Left lobe of liver (tissue), 2 donors: Measurements from ENCODE around the gene GPR78. TPM values are rescaled to one million over a fixed set of nuclear protein-coding genes. Genes with fewer than 3 reads are reported as not detected.
A peak's percentile ranks its signal among the peaks of the same experiment; 100 is the strongest.
"Not testable (repeated sequence)": the region's sequence is repeated elsewhere in the genome, so short reads cannot be mapped to it uniquely, and the experiment has no call there.

Experiments used
- ATAC-seq: fragments of 200-7000 bp; cut with Tn5 transposase; one replicate; pipeline ENCODE4 v1.9.1; 2020; ENCODE audit warnings: mild to moderate bottlenecking, moderate library complexity
- DNase-seq: peaks from one replicate; pipeline ENCODE4 v3.0.0-alpha.2; 2020; ENCODE audit warnings: low spot score
- total RNA-seq: library from RNA; stranded (reverse); gene quantifications from one replicate; pipeline ENCODE4 v1.2.1, GENCODE V29; 2021
- donor health status: DM: no; HTN: no; CAD: no; lungs with moderate emphysema.
- donor health status: DM: no; HTN: yes; CAD: no.

GPR78 gene
- total RNA-seq, 1 donor from 2014 or later: not detected

GRCh38 chr4:8614365-8615193 is 34.4 kb downstream of the GPR78 start:
- no peak for DNase-seq
- no peak for ATAC-seq

DNA sequence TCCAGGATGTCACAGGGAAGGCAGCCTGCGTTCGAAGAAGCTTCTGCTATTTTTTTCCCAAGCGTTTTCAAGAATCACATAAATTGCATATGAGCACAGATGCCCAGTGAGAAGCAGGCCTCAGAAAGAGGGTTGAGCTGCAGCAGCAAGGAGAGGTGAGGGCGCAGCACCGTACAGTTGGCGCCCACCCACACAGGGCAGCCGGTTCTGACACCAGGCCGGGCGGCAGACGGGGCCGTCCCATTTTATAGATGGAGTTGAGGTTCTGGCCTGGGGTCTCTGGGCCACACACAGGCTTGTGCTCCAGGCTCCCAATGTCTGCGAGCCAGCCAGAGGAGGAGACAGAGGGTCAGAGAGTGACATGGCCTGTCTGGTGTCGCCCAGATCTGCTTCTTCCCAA is 35.2 kb downstream of the GPR78 start:
- DNase-seq: no peak
- no peak for ATAC-seq

GRCh38 chr4:8615921-8616787 is 36.0 kb downstream of the GPR78 start:
- ATAC-seq (no peak), DNase-seq (no peak)

DNA sequence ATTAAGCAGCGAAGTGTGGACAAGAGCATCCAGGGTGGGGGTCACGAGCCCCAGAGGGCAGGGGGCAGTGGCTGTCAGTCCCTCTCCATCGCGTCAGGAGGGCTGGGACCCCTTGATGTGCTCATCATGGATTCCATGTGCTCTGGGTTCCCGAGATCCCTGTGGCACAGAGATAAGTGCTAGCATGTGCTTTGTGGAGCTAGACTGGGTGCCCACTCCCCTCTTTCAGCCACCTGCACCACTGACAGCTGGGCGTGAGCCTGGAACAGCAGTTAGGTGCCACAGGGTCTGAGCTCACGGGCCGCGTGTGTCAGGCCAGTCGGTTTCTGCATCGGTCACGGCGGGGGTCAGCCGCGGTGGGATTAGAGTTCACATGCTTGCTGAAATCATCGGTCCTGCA is 36.6 kb downstream of the GPR78 start:
- no peak for ATAC-seq
- no peak for DNase-seq

GRCh38 chr4:8617486-8618040 is 37.4 kb downstream of the GPR78 start:
- ATAC-seq: no peak
- no peak for DNase-seq

GRCh38 chr4:8618421-8618820 is 38.2 kb downstream of the GPR78 start:
- no peak for DNase-seq
- no peak for ATAC-seq

GRCh38 chr4:8618961-8619720 is 38.9 kb downstream of the GPR78 start:
- DNase-seq: no peak
- no peak for ATAC-seq

DNA sequence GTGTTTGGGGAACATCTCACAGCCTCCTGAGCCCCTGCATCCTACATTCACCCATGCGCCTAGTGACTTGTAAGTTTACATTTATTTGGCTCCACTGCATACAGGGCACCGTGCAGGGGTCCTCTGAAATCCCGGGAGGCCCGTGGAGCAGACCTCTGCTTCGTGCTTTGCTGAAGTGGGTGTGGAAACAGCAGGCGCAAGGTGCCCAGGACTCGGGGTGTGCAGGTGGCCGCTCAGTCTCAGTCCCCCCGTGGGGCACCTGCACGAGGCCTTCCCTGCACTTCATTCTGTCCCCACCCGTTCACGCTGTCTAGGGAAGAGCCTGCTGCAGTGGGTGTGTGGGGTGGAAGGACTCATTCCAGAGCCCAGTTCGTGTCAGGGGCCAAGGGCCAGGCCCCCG is 40.9 kb downstream of the GPR78 start:
- not testable (repeated sequence) for ATAC-seq, DNase-seq

GRCh38 chr4:8624601-8625272 is 44.5 kb downstream of the GPR78 start:
- not testable (repeated sequence) for DNase-seq
- peak; percentile 46 for ATAC-seq

DNA sequence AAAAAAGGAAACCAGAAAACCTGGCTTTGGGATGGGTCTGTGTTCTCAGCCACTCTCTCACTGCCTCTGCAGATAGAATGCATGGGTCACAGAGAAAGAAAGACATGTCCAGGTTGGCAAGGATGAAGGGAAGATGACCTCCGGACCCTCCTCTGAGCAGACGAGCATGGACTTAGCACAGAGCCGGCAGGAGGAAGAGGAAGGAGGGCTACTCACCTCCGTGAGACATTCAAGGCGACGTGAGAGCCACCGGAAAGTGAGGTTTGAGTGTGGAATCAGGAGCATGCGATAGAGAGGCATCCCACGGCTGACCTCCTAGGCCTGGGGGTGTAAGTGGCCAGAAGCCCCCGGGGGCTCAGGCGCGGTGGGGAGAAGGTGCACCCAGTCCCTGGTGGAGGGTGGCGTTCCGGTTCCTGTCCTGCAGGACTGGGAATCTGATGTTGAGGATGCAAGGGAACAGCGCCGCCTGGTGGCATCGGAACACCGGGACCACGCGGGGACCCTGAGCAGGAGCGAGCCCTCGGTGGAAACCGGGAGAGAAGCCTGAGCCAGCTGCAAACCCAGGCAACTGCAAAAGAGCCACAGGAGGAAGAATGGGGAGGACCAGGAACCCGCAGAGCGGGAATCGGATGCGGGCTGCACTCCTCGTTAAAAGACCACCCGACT is 50.2 kb downstream of the GPR78 start:
- peak; percentile 49 for ATAC-seq
- DNase-seq: not testable (repeated sequence)

DNA sequence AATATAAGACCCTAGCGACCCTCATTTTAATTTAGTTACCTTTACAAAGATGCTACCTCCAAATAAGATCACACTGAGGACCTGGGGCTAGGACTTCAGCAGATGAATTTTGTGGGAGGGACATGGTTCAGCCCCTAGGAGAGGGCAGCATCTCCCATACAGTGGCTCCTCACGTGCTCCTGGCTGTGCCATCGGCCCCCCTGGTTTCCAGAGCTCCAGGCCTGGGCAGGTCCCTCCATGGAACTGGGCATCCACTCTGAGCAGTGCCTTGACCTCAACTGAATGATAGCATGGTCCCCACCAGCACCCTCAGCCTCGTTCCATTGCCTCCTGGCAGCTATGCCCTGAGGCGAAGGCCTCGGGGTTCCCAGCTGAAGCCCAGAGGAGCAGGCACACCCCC is 51.7 kb downstream of the GPR78 start:
- peak; percentile 19 for ATAC-seq
- DNase-seq: not testable (repeated sequence)

- DNase-seq, ATAC-seq: not testable (repeated sequence)
These were observed 54.6 kb downstream of the GPR78 start for GRCh38 chr4:8634773-8635172.

DNA sequence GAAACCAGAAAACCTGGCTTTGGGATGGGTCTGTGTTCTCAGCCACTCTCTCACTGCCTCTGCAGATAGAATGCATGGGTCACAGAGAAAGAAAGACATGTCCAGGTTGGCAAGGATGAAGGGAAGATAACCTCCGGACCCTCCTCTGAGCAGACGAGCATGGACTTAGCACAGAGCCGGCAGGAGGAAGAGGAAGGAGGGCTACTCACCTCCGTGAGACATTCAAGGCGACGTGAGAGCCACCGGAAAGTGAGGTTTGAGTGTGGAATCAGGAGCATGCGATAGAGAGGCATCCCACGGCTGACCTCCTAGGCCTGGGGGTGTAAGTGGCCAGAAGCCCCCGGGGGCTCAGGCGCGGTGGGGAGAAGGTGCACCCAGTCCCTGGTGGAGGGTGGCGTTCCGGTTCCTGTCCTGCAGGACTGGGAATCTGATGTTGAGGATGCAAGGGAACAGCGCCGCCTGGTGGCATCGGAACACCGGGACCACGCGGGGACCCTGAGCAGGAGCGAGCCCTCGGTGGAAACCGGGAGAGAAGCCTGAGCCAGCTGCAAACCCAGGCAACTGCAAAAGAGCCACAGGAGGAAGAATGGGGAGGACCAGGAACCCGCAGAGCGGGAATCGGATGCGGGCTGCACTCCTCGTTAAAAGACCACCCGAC is 55.8 kb downstream of the GPR78 start:
- DNase-seq: not testable (repeated sequence)
- ATAC-seq: peak; percentile 49

Other genes starting within 250 kb of the GPR78 start
- gene ACOX3, start 139.7 kb upstream of the GPR78 start, total RNA-seq: 21.3 TPM
- 11.6 TPM for gene TRMT44, start 139.6 kb upstream of the GPR78 start, total RNA-seq
- 0.45 TPM for gene CPZ, start 12.4 kb downstream of the GPR78 start, total RNA-seq